Retinal pigment epithelial cell (primary cell): ENCODE results near the gene LAMA2.

ENCODE experiments used
- DNase-seq: peaks from one replicate; pipeline ENCODE4 v3.0.0-alpha.2; 2010; ENCODE audit warnings: low read depth
- H3K4me3 ChIP-seq: 2 replicates; pipeline ENCODE4 v1.5.1; 2011; ENCODE audit warnings: mild to moderate bottlenecking, low read length, control low read depth, moderate library complexity
- TF ChIP-seq, protein P1 (sequence below): conservative IDR thresholded peaks from 2 replicates; pipeline ENCODE4 v1.5.1; 2011; ENCODE audit warnings: low read depth, low read length, control low read depth, inconsistent platforms

LAMA2 gene

DNA sequence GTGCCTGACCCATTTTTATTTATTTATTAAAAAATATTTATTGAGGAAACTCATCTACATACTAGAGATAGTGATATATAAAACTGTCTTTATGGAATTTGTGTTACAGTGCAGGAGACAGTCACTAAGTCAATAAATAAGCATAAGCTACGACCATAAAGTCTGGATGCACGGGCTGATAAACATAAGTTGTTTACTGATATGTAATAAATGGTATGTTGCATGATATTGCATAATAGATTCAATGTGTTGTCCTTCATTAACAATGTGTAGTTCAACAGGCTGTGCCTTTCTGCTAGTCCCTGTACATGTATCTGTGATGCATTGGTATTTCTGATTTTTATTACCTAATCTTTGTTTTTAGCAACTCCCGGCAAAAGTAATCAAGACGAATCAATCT is 515.8 kb downstream of the LAMA2 start:
- TF ChIP-seq, protein P1, sequence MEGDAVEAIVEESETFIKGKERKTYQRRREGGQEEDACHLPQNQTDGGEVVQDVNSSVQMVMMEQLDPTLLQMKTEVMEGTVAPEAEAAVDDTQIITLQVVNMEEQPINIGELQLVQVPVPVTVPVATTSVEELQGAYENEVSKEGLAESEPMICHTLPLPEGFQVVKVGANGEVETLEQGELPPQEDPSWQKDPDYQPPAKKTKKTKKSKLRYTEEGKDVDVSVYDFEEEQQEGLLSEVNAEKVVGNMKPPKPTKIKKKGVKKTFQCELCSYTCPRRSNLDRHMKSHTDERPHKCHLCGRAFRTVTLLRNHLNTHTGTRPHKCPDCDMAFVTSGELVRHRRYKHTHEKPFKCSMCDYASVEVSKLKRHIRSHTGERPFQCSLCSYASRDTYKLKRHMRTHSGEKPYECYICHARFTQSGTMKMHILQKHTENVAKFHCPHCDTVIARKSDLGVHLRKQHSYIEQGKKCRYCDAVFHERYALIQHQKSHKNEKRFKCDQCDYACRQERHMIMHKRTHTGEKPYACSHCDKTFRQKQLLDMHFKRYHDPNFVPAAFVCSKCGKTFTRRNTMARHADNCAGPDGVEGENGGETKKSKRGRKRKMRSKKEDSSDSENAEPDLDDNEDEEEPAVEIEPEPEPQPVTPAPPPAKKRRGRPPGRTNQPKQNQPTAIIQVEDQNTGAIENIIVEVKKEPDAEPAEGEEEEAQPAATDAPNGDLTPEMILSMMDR = no peak
- no peak overlapping the region for H3K4me3 ChIP-seq
- DNase-seq = no peak

DNA sequence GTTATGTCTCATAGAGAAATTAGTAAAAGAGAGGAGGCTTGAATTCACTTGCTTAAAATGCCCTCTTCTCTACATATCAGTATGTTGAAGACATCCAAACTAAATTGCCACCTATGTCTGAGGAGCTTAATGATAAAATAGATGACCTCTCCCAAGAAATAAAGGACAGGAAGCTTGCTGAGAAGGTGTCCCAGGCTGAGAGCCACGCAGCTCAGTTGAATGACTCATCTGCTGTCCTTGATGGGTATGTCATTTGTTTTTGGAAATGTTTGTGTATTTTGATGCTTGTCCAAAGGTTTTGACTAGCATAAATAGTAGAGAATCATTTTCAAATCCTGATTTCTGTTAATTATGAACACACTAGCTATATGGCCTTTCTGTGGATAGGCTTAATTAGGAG is 519.3 kb downstream of the LAMA2 start:
- no peak overlapping the region for H3K4me3 ChIP-seq
- TF ChIP-seq, protein P1 = no peak
- no peak for DNase-seq

DNA sequence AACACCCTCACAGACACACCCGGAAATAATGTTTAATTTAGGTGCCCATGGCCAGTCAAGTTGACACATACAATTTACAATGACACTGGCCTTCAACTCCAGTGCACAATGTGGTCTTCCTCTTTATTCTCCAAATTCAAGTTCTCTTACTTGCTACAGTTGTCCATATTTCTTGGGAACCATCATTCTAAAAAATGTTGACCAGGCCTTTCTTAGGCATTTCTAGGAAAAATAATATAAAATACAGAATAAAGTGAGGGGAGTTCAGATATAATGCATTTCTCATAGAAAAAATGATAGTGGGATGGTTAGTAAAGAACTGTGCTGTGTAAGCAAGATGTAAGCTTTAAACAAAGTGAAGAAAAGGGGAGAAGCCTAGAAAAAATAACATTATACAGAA is 528.2 kb downstream of the LAMA2 start:
- no peak for DNase-seq
- TF ChIP-seq, protein P1 = no peak
- H3K4me3 ChIP-seq = no peak overlapping the region

DNA sequence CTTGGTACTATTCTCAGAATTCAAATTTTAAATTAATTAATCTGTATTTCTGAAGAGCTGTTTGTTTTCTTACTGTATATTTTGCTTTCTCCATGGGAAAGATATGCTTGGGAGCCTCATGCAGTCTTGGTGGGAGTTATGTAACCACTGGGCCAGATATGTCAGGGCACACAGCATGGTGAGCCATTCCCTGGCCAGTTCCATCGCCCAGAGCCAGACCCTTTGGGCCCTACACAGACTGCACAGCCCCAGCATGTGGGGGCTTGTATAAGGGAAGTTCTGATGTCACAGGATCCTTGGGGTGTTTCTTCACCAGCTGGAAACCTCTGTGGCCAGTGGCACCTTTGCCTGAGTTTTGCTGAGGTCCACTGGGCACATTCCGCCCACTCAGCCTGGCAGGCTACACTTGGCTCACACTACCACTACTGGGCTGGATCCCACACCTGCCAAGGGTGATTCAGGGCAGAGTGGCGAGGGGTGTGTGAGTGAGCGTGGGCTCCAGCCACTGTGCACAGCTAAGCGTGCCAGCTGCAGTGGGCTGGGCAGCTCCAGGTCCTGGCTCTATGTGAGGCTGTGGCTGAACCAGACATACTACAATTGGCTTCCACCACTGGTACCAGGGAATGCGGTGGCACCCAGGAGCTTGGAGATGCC is 533.5 kb downstream of the LAMA2 start:
- H3K4me3 ChIP-seq = no peak overlapping the region
- TF ChIP-seq, protein P1 = no peak
- no peak for DNase-seq

DNA sequence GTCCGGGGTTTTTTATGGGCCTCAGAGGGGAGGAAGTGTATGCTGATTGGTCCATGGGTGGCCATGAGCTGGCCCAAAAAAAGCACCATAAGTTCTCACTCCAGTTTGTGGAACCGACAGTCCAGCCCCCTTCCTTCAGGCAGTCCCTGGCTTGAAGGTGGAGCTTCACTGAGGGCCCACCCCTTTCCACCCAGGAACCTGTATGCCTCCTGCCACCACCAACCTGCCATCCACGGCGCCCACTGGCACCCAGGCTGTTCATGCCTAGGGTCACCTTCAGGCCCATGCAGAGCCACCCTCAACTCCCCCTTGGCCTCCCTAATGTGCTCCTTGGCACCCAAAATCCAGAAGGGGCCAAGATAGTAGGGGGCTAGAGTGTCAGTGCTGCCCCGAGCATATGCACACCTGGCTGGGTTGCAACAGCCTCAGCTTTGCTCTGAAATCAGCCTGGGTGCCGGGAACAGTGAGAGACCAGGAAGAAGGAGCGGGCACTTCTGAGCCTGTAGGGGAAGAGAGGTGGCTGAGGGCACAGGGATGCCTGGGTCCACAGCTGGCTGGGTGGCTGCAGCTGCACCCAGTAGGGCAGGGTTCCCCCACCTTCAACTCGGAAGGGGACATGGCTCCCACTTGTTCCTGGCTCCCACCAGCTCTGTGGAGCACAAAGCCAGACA is 534.6 kb downstream of the LAMA2 start:
- TF ChIP-seq, protein P1 = no peak
- H3K4me3 ChIP-seq = no peak overlapping the region
- no peak for DNase-seq

DNA sequence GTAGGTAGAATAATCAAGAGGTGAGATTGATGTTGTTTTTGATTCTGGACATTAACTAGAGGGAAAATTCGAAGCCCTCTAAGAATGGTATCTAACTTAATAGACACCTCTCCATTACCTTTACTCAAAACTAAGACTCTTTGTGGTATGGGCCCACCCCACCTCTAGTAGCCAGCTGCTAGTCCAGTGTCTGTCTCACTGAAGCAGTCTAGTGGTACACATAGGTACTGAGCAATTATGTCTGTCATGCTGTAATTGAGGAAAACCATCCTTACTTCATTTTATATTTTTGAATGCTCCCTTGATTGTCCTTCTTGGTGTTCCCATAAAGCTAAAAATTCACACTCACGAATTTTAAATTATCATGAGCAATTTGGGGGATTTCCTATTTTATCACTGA is 536.4 kb downstream of the LAMA2 start:
- TF ChIP-seq, protein P1 = no peak
- no peak overlapping the region for H3K4me3 ChIP-seq
- no peak for DNase-seq

DNA sequence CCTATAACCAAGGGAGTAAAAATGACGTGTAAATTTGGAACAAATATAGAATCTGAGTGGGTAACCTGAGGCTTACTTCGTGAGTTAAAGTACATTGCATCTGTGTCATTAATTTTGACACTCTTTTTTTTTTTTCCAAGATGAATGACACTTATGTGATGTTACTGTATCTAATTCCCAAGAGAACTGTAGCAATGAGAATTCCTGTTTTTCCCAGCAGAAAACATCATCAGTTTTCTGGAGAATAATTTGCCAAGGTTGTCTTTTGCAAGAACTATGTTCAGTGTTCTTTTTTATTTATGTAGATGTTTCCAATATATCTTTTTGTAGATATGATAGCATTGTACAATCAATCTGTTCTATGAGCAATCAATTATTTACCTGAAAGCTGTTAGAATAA is 543.4 kb downstream of the LAMA2 start:
- no peak overlapping the region for H3K4me3 ChIP-seq
- DNase-seq = no peak
- TF ChIP-seq, protein P1 = no peak
